DOHH2 (cell line): ENCODE results near the gene HSD3B1.
"Not testable (repeated sequence)": the region's sequence is repeated elsewhere in the genome, so short reads cannot be mapped to it uniquely, and the experiment has no call there.

Source experiments
- H3F3A ChIP-seq: fragments of 200-600 bp; sonication (generic), shearing (Covaris generic); 2 replicates; pipeline ENCODE4 v1.6.0; 2016; ENCODE audit warnings: antibody characterized with exemption, mild to moderate bottlenecking; ENCODE audit not compliant: control insufficient read depth, insufficient read depth
- H3K27ac ChIP-seq: fragments of 200-600 bp; sonication (generic); 2 replicates; pipeline ENCODE4 v1.5.1; 2014; ENCODE audit warnings: low read depth, mild to moderate bottlenecking, low read length, moderate library complexity
- H3K27me3 ChIP-seq: fragments of 200-600 bp; sonication (generic); 2 replicates; pipeline ENCODE4 v1.6.1; 2014; ENCODE audit warnings: mild to moderate bottlenecking, low read length, mixed read lengths; ENCODE audit not compliant: control insufficient read depth
- H3K36me3 ChIP-seq: fragments of 200-600 bp; sonication (generic); 2 replicates; pipeline ENCODE4 v1.6.1; 2014; ENCODE audit warnings: mild to moderate bottlenecking, low read length, moderate library complexity, mixed read lengths; ENCODE audit not compliant: control insufficient read depth
- H3K4me1 ChIP-seq: fragments of 200-600 bp; sonication (generic); 2 replicates; pipeline ENCODE4 v1.6.1; 2014; ENCODE audit warnings: mild to moderate bottlenecking, low read length, mixed read lengths; ENCODE audit not compliant: control insufficient read depth
- H3K4me2 ChIP-seq: fragments of 200-600 bp; sonication (generic); 2 replicates; pipeline ENCODE4 v1.6.0; 2014; ENCODE audit warnings: mild to moderate bottlenecking, low read length, moderate library complexity
- H3K4me3 ChIP-seq: fragments of 200-600 bp; sonication (generic); 2 replicates; pipeline ENCODE4 v1.5.1; 2014; ENCODE audit warnings: mild to moderate bottlenecking, low read length, mixed read lengths
- H3K79me2 ChIP-seq: fragments of 200-600 bp; sonication (generic); 2 replicates; pipeline ENCODE4 v1.6.1; 2014; ENCODE audit warnings: mild to moderate bottlenecking, low read length, mixed read lengths; ENCODE audit not compliant: control insufficient read depth
- H3K9me2 ChIP-seq: fragments of 200-600 bp; sonication (generic); replicated peaks from 2 replicates; pipeline ENCODE4 v1.6.1; 2014; ENCODE audit warnings: mild to moderate bottlenecking, low read length, mixed read lengths; ENCODE audit not compliant: control insufficient read depth
- H3K9me3 ChIP-seq: fragments of 200-600 bp; sonication (generic); 2 replicates; pipeline ENCODE4 v1.6.1; 2014; ENCODE audit warnings: antibody characterized with exemption, low read length, mixed read lengths; ENCODE audit not compliant: control insufficient read depth, insufficient read depth
- H4K20me1 ChIP-seq: fragments of 200-600 bp; sonication (generic); 2 replicates; pipeline ENCODE4 v1.6.0; 2014; ENCODE audit warnings: low read depth, mild to moderate bottlenecking, antibody characterized with exemption, low read length, moderate library complexity; ENCODE audit not compliant: control insufficient read depth, insufficient read depth
- CTCF ChIP-seq: fragments of 200-600 bp; sonication (generic); IDR thresholded peaks from one replicate; pipeline ENCODE4 v1.5.1; 2014; ENCODE audit warnings: antibody characterized with exemption, mild to moderate bottlenecking, low read depth, low read length; ENCODE audit not compliant: poor library complexity, severe bottlenecking
- EZH2phosphoT487 ChIP-seq: fragments of 200-600 bp; sonication (generic); IDR thresholded peaks from 2 replicates; pipeline ENCODE4 v1.6.1; 2017; ENCODE audit warnings: borderline replicate concordance, mild to moderate bottlenecking, antibody characterized with exemption, low read length, moderate library complexity, mixed read lengths

HSD3B1 gene

GRCh38 chr1:119516680-119517079 lies 9.7 kb downstream of the HSD3B1 start:
- H3F3A ChIP-seq, result no peaks in the 10 kb centered on the region

GRCh38 chr1:119517667-119518066 lies 10.7 kb downstream of the HSD3B1 start:
- not testable (repeated sequence) for H3K27ac ChIP-seq, H3K9me3 ChIP-seq, H3K9me2 ChIP-seq, H3K4me1 ChIP-seq, H3K4me2 ChIP-seq, H3K4me3 ChIP-seq, H3F3A ChIP-seq, H3K79me2 ChIP-seq, H4K20me1 ChIP-seq, H3K27me3 ChIP-seq, H3K36me3 ChIP-seq

More at GRCh38 chr1:119516680-119517079, 9.7 kb downstream of the HSD3B1 start:
- TF ChIP-seq EZH2phosphoT487 (no peak), CTCF (no peak)
- Histone ChIP-seq H3K4me3 (no peak overlapping the region), H3K9me3 (no peaks in the 10 kb centered on the region), H3K4me2 (no peak overlapping the region), H3K9me2 (no peaks in the 10 kb centered on the region), H3K36me3 (no peaks in the 10 kb centered on the region), H3K27ac (no peak overlapping the region), H3K27me3 (no peaks in the 10 kb centered on the region), H3K4me1 (no peaks in the 10 kb centered on the region), H4K20me1 (no peaks in the 10 kb centered on the region), H3K79me2 (no peaks in the 10 kb centered on the region)

- H3K4me2 ChIP-seq, result no peak overlapping the region
- H3K4me1 ChIP-seq, result no peaks in the 10 kb centered on the region
- no peaks in the 10 kb centered on the region for H3K79me2 ChIP-seq
- no peaks in the 10 kb centered on the region for H3K9me2 ChIP-seq
- no peaks in the 10 kb centered on the region for H3F3A ChIP-seq
- H3K27me3 ChIP-seq, result no peaks in the 10 kb centered on the region
- no peak for TF ChIP-seq EZH2phosphoT487
- TF ChIP-seq CTCF, result no peak
- no peaks in the 10 kb centered on the region for H3K36me3 ChIP-seq
- H3K9me3 ChIP-seq, result no peaks in the 10 kb centered on the region; the same call in 1 of the 2 replicates
- no peaks in the 10 kb centered on the region for H4K20me1 ChIP-seq
- H3K4me3 ChIP-seq, result no peak overlapping the region
- H3K27ac ChIP-seq, result no peak overlapping the region
Observed at GRCh38 chr1:119531606-119532323, 24.8 kb downstream of the HSD3B1 start.

GRCh38 chr1:119532324-119532910 lies 25.4 kb downstream of the HSD3B1 start:
- Histone ChIP-seq H3K4me1 (no peaks in the 10 kb centered on the region), H3F3A (no peaks in the 10 kb centered on the region), H3K79me2 (no peaks in the 10 kb centered on the region), H3K9me2 (no peaks in the 10 kb centered on the region), H4K20me1 (no peaks in the 10 kb centered on the region), H3K4me3 (no peak overlapping the region), H3K36me3 (no peaks in the 10 kb centered on the region), H3K9me3 (no peaks in the 10 kb centered on the region; the same call in 1 of the 2 replicates), H3K4me2 (no peak overlapping the region), H3K27ac (no peak overlapping the region), H3K27me3 (no peaks in the 10 kb centered on the region)
- TF ChIP-seq EZH2phosphoT487 (no peak), CTCF (no peak)
